ENCODE data around the gene SSBP3.

GRCh38 chr1:54361342-54361741 is 44.9 kb downstream of the SSBP3 start:
- TF ChIP-seq POLR2AphosphoS5 (IDR thresholded peaks at IDR 0.05; ENCODE audit: low read depth) (no peak), CTCF (IDR thresholded peaks at IDR 0.05; ENCODE audit: insufficient read depth, low read length) (no peak), SPI1 (IDR thresholded peaks at IDR 0.05; ENCODE audit: borderline replicate concordance, low read depth) (no peak)

Data from HL-60 (cell line).